Esophagus mucosa (tissue), 1 donor: ENCODE results near the gene GRK5. TPM values are rescaled to one million over a fixed set of nuclear protein-coding genes. Genes with fewer than 3 reads are reported as not detected.

Experiments used
- ATAC-seq: fragments of 200-7000 bp; cut with Tn5 transposase; one replicate; pipeline ENCODE4 v1.9.1; 2020
- total RNA-seq: library from RNA; stranded (reverse); gene quantifications from one replicate; pipeline ENCODE4 v1.2.4, GENCODE V29; 2023
- donor health status: DM: yes; HTN: yes; CAD: no.

GRK5 gene
- total RNA-seq, 1 donor from 2014 or later = 3.7 TPM

DNA sequence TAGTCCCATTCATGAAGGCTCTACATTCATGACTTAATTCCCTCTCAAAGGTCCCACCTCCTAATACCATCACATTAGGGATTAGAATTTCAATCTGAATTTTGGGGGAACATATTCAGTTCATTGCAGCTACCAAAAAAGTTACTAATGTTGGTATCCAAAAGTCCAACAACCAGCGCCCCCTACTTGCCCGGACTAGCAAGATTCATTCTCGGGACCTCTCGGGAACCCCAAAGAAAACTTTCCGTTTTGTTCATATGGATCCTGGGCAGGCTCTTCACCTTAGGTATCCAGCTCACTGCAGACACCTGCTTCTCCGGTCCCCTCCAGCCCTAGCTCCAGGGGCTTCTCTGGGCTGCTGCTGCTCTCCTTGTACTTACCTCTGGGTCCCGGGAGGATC, 8.9 kb upstream of the GRK5 start:
- no peak for ATAC-seq

DNA sequence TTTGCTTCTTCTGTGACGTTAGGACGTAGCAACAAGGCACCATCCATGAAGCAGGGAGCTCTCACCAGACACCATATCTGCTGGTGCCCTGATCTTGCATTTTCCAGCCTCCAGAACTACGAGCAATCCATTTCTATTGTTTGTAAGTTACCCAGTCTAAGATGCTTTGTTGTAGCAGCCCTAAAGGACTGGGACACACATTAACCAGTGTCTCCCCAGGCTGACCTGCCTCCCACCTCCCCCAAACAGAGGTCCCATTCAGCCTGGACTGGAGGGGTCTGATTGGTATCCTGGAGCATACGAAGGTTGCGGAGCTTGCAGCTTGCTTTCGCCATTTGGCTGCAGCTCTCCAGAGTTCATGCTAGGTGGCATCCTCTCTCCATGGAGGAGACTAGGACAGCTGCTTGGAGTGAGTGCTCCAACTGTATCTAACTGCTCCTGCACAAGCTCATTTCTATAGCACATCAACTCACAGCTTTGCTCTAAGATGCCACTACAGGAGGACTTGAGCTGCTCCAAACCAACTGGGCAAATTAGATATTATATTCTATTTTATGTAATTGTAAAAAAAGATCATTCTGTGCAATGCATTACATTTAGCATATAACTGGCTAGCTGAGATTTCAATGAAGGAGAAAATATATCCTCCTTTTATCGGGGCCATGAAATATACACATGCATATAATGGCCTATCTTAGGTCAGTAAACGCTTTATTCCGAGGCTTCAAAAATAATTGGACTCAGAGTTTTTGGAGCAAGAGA, 8.0 kb upstream of the GRK5 start:
- ATAC-seq = peak; percentile 78

- ATAC-seq = no peak
Observed at GRCh38 chr10:119201233-119201632, 6.1 kb upstream of the GRK5 start.

DNA sequence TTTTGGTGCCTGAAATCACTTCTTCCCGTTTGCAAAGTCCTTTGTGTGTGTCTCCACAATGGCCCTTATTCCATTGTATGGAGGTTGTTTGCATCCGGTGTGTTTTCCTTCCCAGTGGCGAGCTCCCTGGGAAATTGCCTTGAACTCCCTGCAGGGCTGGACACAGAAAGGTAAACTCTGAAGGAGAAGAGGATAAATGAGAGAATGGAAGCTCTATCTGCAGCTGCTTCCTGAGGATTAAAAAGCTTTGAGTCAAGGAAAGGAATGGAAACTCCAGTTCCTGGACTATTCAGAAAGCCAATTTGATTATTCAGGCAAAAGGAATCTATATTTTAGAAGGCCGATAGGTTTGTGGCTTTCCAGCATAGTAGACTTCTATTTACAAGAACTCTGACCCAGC, 4.4 kb upstream of the GRK5 start:
- no peak for ATAC-seq

GRCh38 chr10:119205894-119206602, 1.3 kb upstream of the GRK5 start:
- ATAC-seq = peak; percentile 16

GRCh38 chr10:119206603-119207365, 587 bp upstream of the GRK5 start:
- peak; percentile 59 for ATAC-seq

GRCh38 chr10:119207713-119208552, 562 bp downstream of the GRK5 start:
- ATAC-seq = peak; percentile 41

DNA sequence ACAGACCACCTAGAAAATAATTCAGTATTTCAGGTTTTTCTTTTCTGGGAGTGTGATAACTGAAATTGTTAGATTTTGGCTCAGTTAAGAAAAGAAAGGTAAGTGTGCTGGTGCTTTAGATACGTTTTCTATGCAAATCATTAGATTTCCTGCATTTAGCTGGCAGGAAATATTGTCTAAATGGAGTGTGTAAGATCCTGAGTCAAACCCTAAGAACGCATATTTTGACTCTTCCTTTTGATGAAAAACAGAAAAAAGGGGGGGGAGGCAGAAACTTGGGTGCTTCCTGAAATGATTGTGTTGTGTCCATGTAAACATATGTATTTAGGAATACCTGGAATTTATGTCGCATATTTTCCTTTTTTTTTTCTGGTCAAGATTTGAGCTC, 1.2 kb downstream of the GRK5 start:
- no peak for ATAC-seq

GRCh38 chr10:119209035-119209735, 1.8 kb downstream of the GRK5 start:
- no peak for ATAC-seq

DNA sequence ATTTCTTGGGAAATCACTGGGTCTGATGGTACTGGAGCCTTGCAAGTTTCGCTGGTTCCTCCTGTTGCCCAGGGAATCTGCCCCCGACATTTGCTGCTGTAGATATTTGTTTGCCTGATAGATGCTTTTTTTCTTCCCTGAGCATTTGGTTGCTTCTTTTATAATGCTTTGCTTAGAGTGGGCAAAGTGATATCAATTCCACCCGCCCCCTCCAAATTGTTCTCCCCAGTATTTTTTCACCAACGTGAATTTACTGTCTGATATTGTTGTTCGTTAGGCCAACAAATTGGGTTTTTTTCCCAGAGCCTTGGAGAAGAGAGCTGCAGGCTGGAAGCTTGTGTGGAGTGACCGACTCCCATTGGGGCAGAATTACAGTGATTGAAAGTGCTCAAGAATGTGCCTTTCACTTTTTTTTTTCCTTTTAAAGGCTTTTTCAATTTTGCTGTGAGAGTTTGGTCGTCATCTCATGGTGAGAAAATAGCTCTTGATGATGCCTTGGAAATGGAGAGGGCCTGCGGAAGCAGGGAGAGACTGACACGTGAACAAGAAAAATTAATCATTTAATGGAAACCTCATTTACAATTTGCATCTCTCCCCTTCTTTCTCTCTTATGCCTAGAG, 2.5 kb downstream of the GRK5 start:
- ATAC-seq = no peak

- ATAC-seq = no peak
Observed at GRCh38 chr10:119210633-119211032, 3.3 kb downstream of the GRK5 start.

- no peak for ATAC-seq
Observed at GRCh38 chr10:119211176-119211575, 3.8 kb downstream of the GRK5 start.

- ATAC-seq = no peak
Observed at GRCh38 chr10:119211625-119212441, 4.5 kb downstream of the GRK5 start.

GRCh38 chr10:119215371-119215770, 8.0 kb downstream of the GRK5 start:
- ATAC-seq = no peak

DNA sequence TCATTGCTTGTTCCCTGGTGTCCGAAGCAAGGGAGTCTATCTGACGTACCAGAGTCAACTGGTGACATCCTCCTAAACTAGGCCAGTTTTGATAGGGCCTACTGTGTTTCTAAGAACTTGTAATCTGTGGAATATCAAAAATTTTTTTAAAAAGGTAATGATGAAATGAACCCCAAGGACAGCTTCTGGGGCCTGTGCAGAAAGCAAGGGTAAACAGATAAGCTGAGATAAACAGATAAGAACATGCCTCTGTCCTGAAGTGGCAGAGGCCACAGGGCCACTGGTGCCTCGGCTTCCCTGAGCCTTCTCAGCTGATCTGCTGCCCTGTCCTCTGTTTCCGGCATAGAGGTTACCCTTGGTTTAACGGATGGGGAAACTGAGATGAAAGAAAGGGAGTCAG, 8.8 kb downstream of the GRK5 start:
- no peak for ATAC-seq

DNA sequence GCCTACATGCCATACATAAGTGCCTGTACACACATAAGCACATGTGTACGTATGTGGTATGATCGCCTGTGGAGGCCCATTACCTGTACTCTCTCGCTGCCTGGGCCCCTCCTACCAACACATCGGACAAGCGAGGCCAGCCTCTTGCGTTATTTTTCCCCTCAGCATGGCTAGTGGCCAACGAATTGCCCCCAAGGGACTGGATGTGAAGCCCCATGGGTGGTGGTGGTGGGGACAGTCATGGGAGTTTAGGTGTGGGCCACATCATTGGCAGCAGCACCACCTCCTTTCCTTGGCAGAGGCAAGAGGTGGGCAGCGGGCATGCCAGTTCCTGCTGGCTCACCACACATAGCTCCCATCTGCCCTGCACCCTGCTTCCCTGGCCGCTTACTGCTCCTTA, 10.0 kb downstream of the GRK5 start:
- ATAC-seq = no peak

DNA sequence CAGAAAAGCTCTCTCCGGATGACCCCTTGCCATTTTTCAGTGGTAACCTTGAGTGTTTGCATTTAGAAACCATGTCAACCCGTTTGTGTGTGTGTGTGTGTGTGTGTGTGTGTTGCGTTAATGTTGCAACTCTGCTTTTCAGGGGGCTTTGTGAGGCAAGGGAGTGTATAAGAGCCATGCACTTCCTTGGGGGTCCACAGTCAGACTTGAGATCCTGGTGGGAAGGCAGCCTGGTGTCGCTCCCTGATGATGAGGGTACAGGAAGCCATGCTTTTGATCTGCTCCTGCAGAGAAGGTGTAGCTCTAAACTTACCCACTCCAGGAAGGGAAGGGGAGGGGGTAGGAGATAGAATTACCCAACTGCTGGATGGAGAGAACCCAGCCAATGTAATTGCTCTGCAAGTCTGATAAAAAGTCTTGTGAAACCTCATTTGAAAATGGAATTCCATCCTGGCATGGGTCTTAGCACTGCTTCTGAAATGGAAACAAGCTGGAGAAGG, 10.7 kb downstream of the GRK5 start:
- no peak for ATAC-seq

DNA sequence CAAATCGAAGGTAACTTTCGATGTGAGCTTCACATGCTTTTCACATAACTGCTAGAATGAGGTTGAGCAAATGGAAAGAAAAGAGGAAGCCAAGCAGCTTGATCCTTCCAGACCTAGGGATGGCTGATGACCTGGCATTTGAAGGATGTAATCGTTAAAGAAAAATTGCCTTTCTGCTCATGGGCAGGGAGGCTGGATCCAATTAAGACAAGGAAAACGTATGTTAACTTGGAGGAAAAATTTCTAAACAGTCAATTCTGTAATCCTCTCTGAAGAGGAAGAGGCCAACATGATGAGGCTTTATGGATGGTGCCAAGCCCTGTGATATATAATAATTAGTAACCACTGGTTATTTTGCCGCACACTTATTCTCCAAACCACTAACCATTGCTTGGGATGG, 12.5 kb downstream of the GRK5 start:
- no peak for ATAC-seq

- no peak for ATAC-seq
Observed at GRCh38 chr10:119221201-119221600, 13.8 kb downstream of the GRK5 start.

DNA sequence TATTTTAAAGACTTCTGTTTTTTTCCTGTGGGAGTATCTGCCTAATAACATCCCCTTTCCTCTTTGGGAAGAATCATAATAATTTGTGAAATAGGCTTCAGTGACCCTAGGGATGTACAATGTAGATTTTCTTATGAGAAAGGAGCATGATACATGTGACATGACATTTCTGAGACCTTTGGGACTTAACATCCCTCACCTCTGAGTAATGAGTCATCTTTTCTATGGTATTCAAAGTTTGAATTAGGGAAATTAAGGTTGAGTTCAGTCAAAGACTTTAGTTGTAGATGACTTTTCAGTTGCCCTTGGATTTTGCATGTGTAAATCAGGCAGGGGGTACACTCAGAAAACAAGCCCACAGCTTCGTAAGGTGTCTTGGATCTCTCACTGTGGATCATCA, 14.3 kb downstream of the GRK5 start:
- no peak for ATAC-seq
